NCI-H446 (cell line): ENCODE measurements around the gene LRRC23.

ENCODE experiments used
- DNase-seq, 2 experiments: peaks; one replicate each; lab custom pipeline; 2025; lab: John Stamatoyannopoulos, UW

Gene LRRC23

DNA sequence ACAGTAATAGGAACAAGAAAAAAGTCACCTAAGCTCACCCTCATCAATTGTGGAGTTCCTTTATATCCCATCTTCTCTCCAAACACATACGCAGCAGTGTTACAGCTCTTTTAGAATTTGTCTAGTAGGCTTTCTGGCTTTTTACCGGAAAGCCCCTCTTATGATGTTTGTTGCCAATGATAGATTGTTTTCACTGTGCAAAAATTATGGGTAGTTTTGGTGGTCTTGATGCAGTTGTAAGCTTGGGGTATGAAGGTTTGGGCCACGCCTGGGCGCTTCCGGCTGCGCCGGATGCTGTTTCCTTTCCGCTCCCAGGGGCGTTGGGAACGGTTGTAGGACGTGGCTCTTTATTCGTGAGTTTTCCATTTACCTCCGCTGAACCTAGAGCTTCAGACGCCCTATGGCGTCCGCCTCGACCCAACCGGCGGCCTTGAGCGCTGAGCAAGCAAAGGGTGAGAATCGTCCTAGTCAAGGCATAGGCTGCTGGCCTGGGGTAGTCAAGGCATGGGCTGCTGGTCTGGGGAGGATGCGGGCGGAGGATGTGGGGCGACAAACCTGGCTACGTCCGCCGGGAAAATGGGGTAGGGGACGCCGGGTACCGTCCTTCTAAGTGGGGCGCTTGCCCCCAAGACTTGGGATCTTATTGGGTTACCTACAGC lies 39.2 kb downstream of the LRRC23 start, which contains the start of the genes C12orf57 and RNU7-1:
C12orf57 (plus strand) TSS at position 301 of the 659 bp plus-strand sequence; CDS start at position 401, 100 bp downstream.
RNU7-1 (plus strand) TSS at position 95 of the 659 bp plus-strand sequence.
- DNase-seq = peak; percentile 98 to 99

DNA sequence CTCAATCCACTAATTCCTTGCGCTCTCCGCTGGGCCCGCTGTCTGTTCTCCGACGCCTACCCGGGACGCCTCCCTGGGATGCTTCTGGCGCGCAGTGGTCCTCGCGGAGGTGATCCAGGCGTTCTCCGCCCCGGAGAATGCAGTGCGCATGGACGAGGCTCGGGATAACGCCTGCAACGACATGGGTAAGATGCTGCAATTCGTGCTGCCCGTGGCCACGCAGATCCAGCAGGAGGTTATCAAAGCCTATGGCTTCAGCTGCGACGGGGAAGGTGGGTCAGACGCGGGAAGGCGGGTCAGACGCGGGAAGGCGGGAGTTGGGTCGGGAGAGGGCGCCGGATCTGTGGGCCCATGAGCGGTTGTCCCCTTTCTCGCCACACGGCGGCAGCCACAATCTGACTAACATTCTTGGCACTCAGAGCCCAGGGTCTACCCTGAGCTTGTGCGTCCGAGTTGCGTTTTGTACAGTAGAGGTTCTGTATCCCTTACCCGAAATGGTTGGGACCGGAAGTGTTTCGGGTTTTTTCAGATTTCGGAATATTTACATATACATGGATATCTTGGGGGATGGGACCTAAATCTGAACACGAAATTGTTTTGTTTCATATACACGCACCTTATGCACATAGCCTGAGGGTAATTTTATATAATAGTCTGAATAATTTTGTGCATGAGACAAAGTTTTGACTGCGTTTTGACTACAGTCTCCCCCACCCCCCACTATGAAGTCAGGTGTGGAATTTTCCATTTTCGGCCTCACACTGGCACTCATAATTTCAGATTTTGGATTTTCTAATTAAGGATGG lies 40.0 kb downstream of the LRRC23 start:
- DNase-seq = peak; percentile 99

DNA sequence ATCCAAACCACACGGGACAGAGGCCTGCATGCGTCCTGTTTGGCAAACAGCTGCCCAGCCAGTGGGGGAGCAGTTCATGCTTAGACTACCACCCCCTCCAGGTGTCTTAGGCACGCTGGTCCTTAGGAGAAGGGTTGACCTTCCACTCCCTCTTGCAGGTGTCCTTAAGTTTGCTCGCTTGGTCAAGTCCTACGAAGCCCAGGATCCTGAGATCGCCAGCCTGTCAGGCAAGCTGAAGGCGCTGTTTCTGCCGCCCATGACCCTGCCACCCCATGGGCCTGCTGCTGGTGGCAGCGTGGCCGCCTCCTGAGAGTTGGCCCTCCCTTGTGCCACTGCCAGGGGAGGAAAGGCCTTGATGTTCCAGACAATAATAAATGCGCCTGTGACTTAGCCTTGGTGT lies 41.0 kb downstream of the LRRC23 start:
- no peak for DNase-seq

DNA sequence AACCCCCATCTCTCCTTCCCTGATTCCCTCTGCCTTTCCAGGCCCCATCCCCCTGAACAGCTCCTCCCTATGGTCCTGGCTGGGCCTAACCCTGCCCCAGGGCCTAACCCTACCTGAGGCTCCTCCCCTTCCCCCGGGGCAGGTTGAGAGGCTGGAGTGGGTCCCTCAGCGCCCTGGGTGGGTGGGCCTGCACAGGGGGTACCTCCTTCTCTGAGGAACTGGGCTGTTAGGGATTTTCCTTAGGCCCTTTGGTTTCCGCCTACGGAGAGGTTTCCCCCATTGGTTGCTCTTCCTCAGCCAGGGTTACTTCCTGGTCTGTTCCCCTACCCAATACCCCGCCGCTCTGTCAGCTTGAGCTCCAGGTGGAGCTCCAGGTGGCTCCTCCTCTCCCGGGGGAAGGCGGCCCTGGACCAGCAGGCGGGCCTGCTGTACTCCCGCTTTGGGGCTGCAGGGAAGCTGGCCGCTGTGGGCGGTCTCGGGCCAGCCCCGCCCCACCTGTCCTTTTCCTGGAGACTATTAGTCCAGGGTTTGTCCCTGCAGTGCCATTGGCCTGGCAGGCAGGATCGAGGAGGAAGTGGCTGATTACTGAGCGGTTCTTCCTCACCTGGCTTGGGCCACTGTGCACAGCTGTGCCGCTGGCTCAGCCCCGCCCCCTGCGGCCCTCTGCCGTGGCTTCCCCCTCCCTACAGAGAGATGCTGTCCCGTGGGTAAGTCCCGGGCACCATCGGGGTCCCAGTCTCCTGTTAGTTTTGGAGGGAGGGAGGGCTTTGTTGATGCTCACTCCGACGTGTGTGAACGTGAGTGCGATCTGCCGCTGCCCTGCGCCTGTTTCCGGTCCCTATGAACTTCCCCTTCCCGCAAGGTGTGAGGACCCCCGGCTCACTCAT lies 41.7 kb downstream of the LRRC23 start:
- DNase-seq = no peak

DNA sequence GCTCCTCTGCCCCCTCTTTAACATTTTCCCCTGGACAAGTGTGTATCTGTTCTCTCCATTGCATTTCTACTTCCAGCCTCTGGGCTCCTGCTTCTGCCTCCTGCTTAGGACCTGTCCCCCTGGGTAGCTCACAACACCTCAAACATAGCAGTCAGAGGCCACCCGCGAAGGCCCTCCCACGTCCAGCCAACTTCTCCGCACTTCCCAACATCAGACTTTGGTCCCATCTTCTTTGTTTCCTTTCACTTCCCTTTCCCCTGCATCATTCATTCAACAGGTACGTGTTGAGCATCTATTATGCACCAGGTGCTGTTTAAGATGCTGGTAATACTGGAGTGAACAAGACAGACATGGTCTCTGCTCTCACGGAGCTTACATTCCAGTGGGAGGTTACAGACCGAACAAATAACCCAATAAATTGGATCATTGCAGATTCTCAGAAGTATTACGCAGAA lies 42.3 kb downstream of the LRRC23 start:
- no peak for DNase-seq

DNA sequence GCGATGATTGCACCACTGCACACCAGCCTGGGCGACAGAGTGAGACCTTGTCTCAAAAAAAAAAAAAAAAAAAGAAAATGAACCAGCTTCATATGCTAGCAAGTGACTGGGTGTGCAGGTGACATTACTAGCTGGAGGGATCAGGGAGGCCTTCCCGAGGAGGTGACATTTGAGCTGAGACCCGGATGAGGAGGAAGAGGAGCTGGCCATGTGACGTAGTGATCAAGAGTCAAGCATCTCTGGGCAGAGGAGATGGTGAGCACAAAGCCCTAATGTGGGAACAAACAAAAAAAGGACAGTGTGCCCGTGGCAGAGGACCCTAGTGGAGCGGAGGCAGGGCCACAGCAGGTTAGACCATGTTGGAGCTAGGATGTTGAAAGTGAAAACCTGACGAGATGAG lies 43.0 kb downstream of the LRRC23 start:
- no peak for DNase-seq

DNA sequence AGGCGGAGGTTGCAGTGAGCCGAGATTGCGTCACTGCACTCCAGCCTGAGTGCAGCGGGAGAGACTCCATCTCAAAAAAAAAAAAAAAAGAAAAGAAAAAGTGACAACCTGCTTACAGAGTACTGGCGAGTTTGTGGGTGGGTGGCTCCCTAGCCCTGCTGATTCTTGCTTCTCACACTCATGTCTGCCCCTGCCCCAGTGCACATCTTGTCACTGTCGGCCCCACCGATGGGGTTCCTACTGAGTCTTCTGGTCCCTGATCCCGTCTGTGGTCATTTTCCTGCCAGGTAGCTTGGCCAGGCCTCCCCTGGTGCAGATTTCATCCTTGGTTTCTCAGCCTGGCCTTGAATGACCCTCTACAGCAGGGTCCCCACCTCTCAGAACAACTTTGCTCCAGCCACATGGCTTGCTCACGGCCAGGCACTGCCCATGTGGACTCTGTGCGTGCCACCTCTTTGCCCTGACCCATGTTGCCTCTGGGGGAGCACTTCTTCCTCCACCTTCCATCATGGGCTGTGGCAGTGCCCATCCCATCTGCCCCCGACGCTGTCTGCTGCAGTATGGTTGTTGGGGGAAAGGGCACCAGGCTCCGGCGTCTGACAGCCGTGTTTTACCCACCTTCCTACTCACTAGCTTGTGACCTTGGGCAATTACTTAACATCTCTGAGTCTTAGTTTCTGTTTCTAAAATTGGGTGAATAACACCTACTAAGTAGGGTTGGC lies 44.4 kb downstream of the LRRC23 start:
- DNase-seq = no peak

DNA sequence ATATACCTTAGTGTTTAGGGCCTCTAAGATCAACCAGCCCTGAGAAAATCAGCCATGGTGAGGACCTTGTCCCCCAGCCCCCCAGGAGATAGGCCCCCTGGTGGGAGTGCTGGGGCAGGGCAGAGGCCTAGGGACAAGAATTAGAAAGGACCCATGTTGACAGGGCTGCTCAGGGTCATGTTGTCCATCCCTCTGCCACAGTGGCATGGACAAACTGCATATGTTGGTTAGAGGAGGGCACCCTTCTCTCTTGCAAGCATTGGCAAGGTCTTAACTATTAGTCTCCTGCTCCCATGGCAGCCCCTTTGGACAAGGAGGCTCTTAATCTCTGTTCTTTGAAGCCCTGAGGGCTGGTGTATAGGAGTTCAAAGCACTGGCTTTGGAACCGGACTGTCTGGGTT lies 45.8 kb downstream of the LRRC23 start:
- DNase-seq = no peak

DNA sequence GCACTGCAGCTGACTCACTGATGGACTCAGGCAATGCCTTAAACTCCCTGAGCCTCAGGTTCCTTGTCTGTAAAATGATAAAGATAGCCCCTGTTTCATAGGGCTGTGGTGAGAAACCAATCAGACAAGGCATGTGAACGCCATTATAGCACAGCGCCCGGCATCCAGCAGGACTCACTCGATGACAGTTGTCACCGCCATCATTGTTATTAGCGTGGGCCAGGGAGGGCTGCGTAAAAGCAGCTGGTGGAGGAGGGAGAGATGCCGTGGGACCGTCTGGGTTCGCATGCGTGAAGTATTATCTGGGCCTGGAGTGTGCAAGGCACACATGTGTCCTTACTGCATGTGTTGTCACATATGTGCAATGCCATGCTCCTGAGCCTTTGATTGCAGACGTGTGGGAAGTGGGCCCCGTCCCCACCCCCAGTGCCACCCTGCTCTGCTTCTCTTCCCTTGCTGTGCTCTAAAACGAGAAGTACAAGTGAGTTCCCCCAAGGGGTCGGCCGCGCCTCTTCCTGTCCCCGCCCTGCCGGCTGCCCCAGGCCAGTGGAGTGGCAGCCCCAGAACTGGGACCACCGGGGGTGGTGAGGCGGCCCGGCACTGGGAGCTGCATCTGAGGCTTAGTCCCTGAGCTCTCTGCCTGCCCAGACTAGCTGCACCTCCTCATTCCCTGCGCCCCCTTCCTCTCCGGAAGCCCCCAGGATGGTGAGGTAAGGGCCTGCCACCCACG lies 46.4 kb downstream of the LRRC23 start, which contains the start of gene PTPN6:
PTPN6 (plus strand) TSS at position 546 of the 730 bp plus-strand sequence; CDS start at position 703, 157 bp downstream.
- no peak for DNase-seq

DNA sequence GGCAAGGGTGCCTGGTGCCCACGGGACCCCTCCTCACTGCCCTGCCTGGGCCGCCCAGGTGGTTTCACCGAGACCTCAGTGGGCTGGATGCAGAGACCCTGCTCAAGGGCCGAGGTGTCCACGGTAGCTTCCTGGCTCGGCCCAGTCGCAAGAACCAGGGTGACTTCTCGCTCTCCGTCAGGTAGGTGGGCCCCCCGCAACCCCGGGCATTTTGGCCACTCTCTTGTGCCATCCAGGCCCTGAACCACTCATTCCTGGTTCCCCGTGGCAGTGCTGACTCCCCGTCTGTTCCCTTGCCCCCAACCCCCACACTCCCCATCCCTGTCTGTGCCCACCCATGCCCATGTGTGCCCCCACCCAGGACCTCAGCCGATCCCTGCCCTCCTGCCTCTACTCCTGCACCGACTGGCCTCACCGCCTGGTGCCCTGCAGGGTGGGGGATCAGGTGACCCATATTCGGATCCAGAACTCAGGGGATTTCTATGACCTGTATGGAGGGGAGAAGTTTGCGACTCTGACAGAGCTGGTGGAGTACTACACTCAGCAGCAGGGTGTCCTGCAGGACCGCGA lies 47.0 kb downstream of the LRRC23 start:
- no peak for DNase-seq

DNA sequence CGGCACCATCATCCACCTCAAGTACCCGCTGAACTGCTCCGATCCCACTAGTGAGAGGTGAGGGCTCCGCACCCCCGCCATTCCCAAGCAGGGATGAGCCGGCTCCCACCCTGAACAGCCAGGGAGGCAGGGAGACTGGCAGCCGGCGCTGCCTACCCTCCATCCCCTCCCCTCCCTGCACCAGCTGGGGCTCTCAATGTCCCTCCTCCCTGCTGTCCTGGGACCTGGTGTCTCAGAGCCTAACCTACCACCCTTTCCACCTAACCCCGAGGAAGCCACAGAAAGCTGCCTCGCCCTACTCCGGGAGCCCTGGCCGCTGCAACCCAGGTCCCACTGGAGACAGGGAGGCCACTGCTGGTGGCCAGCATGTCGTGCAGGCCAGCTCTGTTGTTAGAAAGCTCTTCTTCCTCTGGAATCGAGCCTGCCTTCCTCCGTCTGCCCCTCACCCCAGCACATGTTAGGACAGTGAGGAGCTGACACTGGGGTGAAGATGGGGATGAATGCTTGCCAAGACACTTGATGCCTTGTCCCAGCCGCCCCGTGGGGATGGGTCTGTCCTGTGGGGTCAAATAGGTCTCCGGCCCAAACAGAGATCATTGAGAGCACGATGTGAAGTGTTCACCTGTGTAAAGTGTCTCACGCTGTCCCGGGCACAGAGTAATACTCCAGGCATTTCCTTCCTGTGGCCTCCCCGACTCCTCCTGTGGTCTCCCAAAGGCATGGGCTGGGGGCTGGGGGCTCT lies 47.7 kb downstream of the LRRC23 start:
- DNase-seq = no peak

DNA sequence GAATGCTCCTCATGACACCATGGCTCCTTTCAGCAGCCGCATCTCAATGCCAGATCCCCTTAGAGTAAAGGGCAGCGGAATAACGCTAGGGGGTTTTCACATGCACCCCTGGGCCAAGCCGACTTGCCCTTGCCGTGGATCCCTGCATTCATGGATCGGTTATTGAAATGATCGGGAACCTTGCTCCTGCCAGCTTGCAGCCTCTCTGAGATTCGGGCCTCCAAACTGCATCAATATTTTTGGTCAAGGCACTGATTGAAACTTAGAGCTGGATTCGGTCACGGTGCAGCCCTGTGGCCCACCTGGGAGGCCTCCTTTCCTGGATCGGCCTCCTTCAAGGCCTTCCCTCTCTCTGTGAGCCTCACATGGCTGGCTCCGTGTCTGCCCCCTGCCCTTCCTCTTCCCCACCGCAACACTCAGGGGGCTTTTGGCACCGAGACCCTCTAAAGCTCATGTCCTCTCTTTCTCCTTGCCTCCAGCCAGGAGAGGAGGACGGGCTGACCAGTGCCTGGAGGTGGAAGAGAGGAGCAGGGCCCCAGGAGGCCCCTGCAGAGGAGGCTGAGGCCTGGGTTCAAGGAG lies 48.3 kb downstream of the LRRC23 start:
- no peak for DNase-seq

DNA sequence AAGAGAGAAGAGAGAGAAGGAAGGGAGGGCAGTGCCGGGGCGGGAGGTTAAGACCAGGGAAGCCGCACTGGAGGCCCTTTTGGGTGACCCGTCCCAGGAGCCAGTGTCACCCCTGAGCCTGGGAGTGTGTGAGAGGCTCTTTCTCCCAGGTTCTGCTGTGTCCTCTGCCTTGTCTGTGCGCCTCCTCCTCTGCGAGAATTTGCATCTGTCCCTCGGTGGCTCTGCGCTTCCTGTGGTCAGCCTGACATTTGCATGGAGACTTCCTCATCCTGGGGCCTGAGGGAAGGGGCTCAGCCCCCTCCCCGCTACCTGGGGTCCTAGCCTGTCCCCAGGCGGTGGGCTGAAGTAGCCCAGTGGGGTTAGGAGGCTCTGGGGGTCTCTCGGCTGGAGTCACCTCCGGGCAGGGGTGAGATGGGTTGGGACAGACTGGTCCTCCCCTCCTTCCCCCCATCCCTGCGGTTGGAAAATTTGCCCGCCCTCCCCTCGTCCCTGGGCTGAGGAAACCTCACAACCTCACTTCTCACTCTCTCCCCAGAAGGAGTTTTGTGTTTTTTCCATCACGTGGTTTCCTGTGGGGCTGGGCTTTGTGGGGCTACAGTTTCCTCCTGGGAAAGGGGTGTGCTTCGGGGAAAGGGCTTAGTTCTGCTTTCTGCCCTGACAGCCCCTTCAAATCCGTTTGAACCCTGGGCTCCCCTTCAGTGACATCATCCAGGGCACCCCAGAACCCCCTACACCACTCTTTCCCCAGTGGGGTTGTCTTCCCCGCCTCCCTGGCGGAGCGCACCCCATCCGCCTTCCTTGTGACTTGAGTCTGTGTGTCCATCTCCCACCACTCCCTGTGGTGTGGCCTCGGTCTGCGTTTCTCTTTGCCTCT lies 49.1 kb downstream of the LRRC23 start:
- DNase-seq = no peak

DNA sequence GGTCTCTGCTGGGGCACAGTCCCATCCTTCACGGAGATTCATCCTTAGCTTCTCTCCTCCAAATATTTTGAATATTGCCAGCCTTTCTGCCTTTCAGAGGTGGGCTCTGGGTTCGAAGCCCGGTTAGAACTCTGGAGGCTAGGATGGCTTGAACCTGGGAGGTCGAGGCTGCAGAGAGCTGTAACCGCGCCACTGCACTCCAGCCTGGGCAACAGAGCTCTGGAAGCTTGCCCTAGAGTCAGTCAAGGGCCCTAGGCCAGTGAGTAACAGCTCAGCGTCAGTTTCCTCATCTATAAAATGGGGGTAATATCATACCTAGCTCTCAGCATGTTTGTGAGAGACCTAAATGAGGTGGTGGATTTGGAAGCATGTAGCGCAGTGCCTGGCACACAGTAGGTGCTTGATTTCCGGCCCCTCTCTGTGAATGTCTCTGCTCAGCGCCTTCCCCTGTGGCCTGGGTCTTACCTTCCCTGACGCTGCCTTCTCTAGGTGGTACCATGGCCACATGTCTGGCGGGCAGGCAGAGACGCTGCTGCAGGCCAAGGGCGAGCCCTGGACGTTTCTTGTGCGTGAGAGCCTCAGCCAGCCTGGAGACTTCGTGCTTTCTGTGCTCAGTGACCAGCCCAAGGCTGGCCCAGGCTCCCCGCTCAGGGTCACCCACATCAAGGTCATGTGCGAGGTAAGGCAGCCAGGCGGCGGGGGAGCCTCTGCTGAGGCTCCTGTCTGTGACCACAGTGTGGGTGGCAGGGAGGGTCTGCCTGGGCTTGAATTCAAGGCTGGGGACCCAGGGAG lies 49.9 kb downstream of the LRRC23 start:
- DNase-seq = no peak

DNA sequence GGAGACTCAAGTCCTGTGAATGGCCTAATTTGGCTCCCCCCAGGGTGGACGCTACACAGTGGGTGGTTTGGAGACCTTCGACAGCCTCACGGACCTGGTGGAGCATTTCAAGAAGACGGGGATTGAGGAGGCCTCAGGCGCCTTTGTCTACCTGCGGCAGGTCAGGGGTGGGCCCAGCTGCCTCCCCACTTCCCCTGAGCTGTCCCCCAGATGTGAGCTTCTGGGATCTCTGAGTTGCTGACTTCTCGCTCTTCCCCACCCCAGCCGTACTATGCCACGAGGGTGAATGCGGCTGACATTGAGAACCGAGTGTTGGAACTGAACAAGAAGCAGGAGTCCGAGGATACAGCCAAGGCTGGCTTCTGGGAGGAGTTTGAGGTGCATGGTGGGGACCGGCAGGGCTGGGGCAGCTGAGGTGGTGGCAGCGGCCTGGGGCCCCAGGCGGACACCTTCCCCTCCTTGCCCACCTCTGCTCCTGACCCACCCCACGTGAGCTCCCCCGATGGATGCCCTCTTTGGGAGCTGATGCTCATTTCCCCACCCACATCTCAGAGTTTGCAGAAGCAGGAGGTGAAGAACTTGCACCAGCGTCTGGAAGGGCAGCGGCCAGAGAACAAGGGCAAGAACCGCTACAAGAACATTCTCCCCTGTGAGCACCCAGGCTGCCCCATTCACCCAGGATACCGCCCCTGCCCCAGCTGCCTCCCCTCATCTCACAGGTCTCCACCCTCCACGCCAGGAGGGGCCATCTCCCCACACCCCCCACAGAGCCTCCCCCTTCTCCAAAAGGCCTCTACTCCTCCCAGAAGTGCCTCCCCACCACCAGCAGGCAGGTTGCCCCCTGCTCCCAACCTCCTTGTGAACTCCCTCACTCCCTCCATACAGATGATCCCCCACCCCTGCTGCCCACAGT lies 50.7 kb downstream of the LRRC23 start:
- no peak for DNase-seq

DNA sequence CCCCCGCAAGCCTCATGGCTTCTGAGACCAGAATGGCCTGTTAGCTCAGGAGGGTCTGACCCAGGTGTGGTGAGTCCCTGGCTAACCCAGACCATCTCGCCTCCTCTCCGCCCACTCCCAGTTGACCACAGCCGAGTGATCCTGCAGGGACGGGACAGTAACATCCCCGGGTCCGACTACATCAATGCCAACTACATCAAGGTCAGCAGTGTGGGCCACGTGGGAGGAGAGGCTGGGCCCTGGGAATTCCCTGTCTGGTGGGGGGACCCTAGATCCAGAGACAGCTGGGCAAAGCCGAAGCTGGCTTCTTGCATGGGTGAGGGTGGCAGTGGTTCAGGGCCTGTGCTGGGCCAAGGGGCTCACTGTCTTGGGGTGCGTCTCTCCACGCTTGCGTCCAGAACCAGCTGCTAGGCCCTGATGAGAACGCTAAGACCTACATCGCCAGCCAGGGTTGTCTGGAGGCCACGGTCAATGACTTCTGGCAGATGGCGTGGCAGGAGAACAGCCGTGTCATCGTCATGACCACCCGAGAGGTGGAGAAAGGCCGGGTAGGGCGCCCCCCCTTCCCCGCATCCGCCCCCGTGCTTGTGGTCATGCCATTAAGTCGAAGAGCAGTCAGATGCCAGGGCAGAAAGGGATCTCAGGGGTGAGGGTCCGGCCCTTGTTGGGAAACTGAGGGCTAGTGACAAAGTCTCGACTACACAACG lies 51.6 kb downstream of the LRRC23 start:
- DNase-seq = no peak
